CD4-positive, alpha-beta T cell treated with Interleukin-15 for 1 hour (primary cell): ENCODE results near the gene CTDSP2.
"Not testable (repeated sequence)": the region's sequence is repeated elsewhere in the genome, so short reads cannot be mapped to it uniquely, and the experiment has no call there.

Experiments used
- DNase-seq: peaks from one replicate; pipeline ENCODE4 v3.0.0-alpha.2; 2020

The CTDSP2 gene

GRCh38 chr12:57832966-57833365 lies 13.6 kb downstream of the CTDSP2 start:
- no peak for DNase-seq

DNA sequence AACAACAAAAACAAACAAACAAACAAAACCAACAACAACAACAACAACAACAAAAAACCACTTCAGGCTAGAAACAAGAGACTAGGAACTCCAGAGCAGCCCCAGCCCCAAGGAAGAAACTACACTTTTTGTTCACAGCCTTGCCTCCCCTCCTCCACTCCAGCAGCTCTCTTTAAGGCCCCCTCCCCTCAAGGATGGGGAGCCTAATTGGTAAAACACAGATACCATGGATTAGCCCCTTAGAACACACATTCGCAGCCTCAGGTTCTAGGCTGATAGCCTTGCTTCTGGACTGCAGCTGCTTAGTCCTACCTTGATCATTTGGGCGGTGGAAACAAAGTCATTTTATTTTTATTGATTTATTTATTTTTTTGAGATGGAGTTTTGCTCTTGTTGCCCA lies 16.1 kb downstream of the CTDSP2 start:
- no peak for DNase-seq

GRCh38 chr12:57829025-57829777 lies 17.3 kb downstream of the CTDSP2 start:
- no peak for DNase-seq

DNA sequence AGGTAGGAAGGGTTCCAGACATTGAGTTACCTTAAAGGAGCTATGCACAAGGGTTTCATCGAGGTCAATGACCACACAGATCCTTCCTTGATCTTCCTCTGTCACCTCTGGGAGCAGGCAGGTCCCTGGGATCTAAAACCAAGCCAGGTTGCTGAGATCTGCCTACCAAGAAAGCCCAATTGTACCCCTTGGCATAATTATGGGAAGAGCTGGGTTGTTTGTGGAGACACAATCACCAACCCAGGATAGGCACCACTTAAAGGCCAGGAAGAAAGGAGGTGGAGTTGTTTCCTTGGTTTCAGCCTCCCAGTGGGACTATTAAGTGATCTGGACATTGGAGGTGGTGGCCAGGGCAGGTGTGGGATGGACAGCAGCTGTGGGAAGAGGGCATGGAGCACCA lies 19.6 kb downstream of the CTDSP2 start:
- no peak for DNase-seq

DNA sequence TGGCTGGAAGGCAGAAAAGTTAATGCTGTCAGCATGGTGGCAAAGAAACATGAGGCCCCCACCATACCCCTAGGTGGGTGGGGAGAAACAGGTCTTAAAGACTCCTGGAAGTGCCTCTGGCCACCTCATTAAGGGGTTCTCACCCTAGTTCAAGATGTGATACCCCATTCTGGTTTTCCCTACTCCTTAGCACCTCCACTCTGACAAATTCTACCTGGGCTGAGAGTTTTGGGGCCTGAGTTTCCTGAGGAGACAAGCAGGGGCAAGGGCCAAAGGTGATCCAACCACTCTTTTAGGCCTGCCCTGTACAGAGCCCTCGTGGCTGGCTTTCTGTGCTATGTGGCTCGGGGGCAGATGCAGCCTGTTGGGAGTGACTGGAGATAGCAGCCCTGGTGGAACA lies 20.1 kb downstream of the CTDSP2 start:
- DNase-seq: no peak

DNA sequence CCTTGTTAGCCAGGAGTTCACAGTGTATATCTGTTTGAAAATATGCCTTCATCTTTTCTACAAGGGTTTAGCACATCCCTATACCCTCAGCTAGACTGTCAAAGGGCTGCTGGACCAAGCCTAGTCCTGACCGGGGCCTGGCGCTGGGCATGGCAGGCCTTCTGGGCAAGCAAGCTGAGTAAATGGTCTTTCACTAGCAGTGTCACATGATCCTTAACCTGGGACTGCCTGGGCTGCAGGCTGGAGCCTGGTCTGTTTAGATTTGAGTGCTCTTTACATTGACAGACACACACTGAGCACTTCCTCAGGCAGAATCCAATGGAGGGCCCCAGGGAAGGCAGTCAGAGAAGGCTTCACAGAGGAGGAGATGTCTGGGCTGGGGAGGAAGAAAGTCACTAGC lies 21.1 kb downstream of the CTDSP2 start:
- no peak for DNase-seq

DNA sequence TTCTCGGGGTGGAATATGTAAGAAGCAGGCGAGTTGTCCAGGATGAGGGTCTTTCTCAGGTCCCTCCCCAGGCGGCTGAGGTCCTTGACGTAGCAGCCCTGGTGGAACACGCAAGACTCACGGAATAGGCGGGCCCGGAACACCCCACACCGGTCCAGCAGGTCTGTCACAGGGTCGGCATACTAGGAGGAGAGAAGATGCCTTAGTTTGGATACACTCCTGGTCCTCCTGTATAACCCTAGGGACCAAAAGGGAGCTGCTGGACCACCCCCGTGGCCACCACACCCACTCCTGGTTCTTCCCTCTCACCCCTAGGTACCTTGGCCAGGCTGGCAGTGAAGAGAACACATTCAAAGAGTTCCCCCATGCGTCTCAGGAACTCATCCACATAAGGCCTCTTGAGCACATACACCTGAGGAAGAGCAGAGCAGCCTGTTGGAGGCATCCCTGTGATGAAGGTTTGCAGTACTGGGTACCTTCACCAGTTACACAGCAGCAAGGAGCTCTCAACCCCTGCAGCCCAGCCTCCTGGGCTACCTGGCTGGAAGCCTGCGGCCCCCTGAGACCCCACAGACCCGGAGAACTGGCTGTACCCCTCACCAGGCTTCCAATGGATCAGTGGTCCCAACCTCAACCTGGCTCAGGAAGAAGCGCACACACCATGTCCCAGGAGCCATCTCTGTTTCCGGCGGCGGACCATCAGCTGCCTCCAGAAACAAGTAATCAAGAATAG lies 22.5 kb downstream of the CTDSP2 start:
- DNase-seq: no peak

GRCh38 chr12:57823131-57823907 lies 23.2 kb downstream of the CTDSP2 start:
- no peak for DNase-seq

DNA sequence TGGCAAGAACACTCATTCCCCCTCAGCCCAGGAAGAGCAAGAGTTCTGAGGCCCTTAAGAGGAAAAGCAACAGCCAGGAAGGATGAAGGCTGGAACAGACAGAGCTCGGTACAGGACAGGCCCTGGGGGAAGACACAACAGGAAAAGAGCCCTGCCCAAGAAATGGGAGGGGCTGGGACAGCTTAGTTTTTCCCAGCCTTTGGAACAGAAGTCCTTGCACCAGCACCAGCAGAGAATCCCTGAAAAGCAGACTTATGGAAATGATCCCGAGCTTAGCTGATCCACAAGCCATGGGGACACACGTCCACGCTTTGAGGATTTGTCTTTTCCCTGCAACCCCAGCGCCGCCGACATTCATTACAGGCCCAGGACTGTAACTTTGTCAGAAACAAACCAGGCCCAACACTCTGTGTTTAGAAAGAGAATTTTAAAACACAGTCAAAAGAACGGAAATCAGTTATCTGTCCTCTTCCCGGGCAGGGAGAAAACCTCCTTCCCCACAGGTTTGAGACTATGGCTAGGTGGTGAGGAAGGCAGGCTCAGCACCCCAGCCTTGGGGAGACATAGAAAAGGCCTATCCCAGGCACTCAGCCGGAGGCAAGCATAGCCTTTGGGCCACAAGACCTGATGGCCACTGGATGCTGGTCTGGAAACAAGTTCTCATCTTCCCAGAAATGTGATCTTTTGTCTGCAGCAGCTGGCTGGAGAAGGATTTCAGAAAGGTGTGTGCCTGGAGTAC lies 24.0 kb downstream of the CTDSP2 start:
- no peak for DNase-seq

GRCh38 chr12:57821474-57822214 lies 24.9 kb downstream of the CTDSP2 start:
- no peak for DNase-seq

- not testable (repeated sequence) for DNase-seq
Observed at GRCh38 chr12:57821015-57821414, 25.5 kb downstream of the CTDSP2 start.

DNA sequence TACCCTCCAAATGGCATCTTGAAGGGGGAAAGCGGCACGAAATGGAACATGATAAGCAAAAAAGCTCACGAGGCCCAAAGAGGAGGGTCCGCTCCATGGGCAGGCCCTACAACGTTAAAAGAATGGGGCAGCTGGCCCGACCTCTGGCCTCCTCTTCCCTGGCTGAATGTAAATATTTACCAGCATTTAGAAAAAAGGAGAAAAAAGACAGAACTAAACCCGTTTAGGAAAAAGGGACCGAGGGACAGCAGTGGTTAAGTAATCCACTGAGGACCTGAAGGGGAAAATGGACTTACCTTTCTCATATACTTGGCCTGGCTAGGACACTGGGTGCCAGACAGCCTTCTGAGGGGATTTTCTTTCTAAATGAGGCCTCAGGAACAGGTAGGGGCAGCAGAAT lies 26.4 kb downstream of the CTDSP2 start:
- not testable (repeated sequence) for DNase-seq

DNA sequence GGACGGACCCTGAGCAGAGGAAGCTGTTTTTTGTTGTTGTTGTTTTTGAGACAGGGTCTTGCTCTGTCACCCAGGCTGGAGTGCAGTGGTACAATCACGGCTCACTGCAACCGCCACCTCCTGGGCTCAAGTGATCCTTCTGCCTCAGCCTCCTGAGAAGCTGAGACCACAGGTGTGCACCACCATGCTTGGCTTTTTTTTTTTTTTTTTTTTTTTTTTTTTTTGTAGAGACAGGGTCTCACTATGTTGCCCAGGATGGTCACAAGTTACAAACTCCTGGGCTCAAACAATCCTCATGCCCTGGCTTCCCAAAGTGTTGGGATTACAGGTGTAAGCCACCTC lies 28.6 kb downstream of the CTDSP2 start:
- DNase-seq: not testable (repeated sequence)

GRCh38 chr12:57817261-57817989 lies 29.1 kb downstream of the CTDSP2 start:
- no peak for DNase-seq

GRCh38 chr12:57816855-57817151 lies 29.7 kb downstream of the CTDSP2 start:
- no peak for DNase-seq

DNA sequence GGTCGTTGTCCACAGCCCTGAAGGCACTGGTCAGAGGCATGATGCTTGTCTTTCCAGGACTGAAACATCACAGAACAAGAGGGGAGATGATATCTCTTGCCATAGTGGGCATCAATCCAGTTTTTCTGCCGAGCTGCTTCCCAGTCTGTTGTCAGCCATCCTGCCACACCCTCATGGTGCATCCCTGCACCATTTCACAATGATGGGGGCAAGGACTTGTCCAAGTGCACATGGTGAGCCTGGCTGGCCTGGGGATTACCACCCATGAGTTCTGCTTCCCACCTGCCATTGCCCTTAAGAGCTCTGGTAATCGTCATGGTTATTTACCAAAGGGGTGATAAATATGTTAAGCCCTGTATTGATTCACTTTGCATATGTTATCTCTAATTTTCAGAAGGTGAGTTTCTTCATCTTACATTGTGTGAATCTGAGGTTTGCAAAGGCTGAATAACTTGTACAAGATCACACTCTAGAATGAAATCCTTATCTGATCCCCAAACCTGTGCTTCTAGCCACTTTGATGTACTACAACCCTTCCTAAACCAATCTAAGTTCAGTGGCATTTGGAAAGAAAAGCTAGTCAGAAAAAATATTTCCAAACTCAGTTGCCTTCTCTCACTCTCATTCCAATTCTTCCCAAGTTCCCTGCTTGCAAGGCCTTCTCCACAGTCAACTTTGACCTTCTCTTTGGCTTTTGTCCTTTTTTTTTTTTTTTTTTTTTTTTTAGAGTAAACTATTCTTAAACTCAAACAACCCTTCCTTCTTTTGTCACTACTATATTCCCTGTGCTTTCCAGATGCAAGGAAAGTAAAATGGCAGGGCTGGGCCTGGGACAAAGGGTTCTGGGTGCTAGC lies 30.3 kb downstream of the CTDSP2 start:
- DNase-seq: no peak

- DNase-seq: no peak
Observed at GRCh38 chr12:57815177-57816000, 31.1 kb downstream of the CTDSP2 start.

GRCh38 chr12:57813971-57814772 lies 32.4 kb downstream of the CTDSP2 start:
- no peak for DNase-seq
